Measurements from ENCODE around the gene MEAF6.
A peak's percentile ranks its signal among the peaks of the same experiment; 100 is the strongest.

The MEAF6 gene

DNA sequence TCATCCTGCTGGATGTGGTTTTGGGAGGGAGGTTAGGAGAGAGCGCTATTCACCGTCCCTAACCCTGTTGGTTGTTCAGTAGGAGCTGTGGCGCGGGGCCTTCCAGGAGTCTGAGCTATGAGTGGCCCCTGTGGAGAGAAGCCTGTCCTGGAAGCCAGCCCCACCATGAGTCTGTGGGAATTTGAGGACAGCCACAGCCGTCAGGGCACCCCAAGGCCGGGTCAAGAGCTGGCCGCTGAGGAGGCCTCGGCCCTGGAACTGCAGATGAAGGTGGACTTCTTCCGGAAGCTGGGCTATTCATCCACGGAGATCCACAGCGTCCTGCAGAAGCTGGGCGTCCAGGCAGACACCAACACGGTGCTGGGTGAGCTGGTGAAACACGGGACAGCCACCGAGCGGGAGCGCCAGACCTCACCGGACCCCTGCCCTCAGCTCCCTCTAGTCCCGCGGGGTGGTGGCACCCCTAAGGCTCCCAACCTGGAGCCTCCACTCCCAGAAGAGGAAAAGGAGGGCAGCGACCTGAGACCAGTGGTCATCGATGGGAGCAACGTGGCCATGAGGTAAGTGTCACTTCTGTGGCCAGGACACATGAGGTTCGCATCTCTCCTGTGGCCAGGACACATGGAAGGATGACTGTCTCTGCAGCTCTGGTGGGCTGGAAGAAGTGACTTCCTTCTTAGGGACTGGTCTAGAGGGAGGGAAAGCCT is 39.0 kb downstream of the MEAF6 start:
- Histone ChIP-seq H3K9me2 (replicated peaks; ENCODE audit: insufficient read depth, low read length) (no peaks in the 10 kb centered on the region), H3K36me3 (ENCODE audit: low read length) (no peaks in the 10 kb centered on the region; the same call in 1 of the 2 replicates), H3K79me2 (ENCODE audit: insufficient read depth, low read length) (peaks cover 45% of the 10 kb centered on the region), H3K9me3 (ENCODE audit: insufficient read depth, low read length) (no peaks in the 10 kb centered on the region), H3K4me2 (ENCODE audit: low read depth, low read length, poor library complexity, severe bottlenecking) (peak overlapping the region; percentile 97), H3K4me3 (ENCODE audit: insufficient read depth, low read length, poor library complexity, severe bottlenecking) (peak overlapping the region; percentile 73), H3F3A (ENCODE audit: insufficient read depth) (peaks cover 23% of the 10 kb centered on the region), H4K20me1 (ENCODE audit: low read depth, low read length) (no peaks in the 10 kb centered on the region), H3K27ac (ENCODE audit: low read depth, low read length) (peak overlapping the region; percentile 89), H2AFZ (ENCODE audit: low read depth, low read length, severe bottlenecking) (no peak overlapping the region), H3K27me3 (ENCODE audit: low read length) (no peaks in the 10 kb centered on the region), H3K9ac (ENCODE audit: low read length) (peak overlapping the region; percentile 80)
- no peak for TF ChIP-seq EZH2phosphoT487 (conservative IDR thresholded peaks at IDR 0.05; ENCODE audit: low read length)
- TF ChIP-seq, protein P1, sequence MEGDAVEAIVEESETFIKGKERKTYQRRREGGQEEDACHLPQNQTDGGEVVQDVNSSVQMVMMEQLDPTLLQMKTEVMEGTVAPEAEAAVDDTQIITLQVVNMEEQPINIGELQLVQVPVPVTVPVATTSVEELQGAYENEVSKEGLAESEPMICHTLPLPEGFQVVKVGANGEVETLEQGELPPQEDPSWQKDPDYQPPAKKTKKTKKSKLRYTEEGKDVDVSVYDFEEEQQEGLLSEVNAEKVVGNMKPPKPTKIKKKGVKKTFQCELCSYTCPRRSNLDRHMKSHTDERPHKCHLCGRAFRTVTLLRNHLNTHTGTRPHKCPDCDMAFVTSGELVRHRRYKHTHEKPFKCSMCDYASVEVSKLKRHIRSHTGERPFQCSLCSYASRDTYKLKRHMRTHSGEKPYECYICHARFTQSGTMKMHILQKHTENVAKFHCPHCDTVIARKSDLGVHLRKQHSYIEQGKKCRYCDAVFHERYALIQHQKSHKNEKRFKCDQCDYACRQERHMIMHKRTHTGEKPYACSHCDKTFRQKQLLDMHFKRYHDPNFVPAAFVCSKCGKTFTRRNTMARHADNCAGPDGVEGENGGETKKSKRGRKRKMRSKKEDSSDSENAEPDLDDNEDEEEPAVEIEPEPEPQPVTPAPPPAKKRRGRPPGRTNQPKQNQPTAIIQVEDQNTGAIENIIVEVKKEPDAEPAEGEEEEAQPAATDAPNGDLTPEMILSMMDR (IDR thresholded peaks at IDR 0.05; ENCODE audit: insufficient read depth, low read length, poor library complexity, severe bottlenecking) = no peak

DNA sequence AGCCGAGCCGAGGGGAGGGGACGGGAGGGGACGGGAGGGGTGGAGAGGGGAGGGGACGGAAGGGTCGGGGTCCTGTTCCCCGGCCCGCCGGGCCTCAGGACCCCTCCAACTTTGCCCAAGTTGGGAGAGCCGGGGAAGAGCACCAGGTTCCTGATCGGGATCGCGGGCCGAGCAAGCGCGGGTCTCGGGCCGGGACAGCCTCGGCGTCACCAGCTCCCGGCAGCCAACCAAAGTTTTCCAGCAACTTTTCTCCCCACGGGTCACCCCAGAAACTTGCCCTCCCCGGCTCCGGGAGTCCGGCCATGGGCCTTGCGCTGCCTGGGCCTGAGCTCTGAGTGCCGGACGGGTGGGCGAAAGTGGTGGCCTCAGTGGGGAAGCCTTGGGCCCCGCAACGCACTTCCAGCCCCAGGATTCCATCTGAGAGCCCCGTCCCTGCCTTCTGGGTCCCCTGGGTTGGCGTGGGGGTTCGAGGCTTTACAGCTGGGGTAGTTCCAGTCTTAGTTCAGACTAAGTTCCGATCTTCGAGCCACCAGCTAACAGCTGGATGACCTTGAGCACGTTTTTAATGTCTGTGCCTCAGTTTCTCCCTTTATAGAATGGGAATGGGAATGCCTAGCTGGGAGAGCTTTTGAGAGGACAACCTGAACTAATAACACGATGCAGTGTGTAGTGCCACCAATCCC is 39.7 kb downstream of the MEAF6 start:
- peaks cover 23% of the 10 kb centered on the region for H3F3A ChIP-seq (ENCODE audit: insufficient read depth)
- H3K4me2 ChIP-seq (ENCODE audit: low read depth, low read length, poor library complexity, severe bottlenecking) = peak overlapping the region; percentile 97
- H3K9ac ChIP-seq (ENCODE audit: low read length) = peak overlapping the region; percentile 80
- peak overlapping the region; percentile 89 for H3K27ac ChIP-seq (ENCODE audit: low read depth, low read length)
- H3K9me2 ChIP-seq (replicated peaks; ENCODE audit: insufficient read depth, low read length) = no peaks in the 10 kb centered on the region
- TF ChIP-seq, protein P1 (IDR thresholded peaks at IDR 0.05; ENCODE audit: insufficient read depth, low read length, poor library complexity, severe bottlenecking) = no peak
- no peak for TF ChIP-seq EZH2phosphoT487 (conservative IDR thresholded peaks at IDR 0.05; ENCODE audit: low read length)
- no peaks in the 10 kb centered on the region; the same call in 1 of the 2 replicates for H3K36me3 ChIP-seq (ENCODE audit: low read length)
- H2AFZ ChIP-seq (ENCODE audit: low read depth, low read length, severe bottlenecking) = no peak overlapping the region
- H3K9me3 ChIP-seq (ENCODE audit: insufficient read depth, low read length) = no peaks in the 10 kb centered on the region
- H3K79me2 ChIP-seq (ENCODE audit: insufficient read depth, low read length) = peaks cover 45% of the 10 kb centered on the region
- H4K20me1 ChIP-seq (ENCODE audit: low read depth, low read length) = no peaks in the 10 kb centered on the region
- H3K27me3 ChIP-seq (ENCODE audit: low read length) = no peaks in the 10 kb centered on the region
- peak overlapping the region; percentile 73 for H3K4me3 ChIP-seq (ENCODE audit: insufficient read depth, low read length, poor library complexity, severe bottlenecking)

DNA sequence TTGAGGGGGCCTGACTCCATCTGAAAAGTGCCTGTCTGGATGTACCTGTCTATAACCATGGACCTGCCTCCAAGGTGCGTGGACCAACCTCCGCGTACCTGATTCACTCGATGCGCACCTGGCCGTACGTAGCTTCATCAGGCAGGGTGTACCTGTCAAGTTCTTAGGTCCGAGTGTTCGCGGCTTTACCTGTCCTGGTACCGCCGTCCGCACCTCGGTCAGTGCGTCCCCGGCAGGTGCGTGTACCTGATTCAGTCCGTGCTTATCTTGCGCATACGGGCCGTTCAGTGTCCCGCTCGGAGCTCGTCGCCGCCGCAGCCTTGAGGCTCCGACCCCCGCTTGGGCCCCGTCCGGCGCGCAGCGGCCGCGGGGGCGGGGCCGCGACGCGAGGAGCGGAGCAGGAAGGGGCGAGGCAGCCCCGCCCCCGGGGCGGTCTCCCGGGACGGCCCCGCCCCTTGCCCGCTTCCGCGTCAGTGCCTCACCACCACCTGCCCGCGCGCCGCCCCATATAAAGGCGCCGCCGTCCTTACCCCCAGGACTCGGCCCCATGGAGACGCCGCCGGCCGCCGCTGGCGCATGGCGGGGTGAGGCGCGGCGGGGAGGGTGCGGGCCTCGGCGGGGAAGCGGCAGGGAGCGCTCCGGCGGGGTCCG is 40.4 kb downstream of the MEAF6 start, which contains the start of gene ZC3H12A:
TSS of gene ZC3H12A (plus strand) at position 535 of the 651 bp plus-strand sequence. CDS start 917 bp downstream, outside the sequence.
- H3K36me3 ChIP-seq (ENCODE audit: low read length) = no peaks in the 10 kb centered on the region; the same call in 1 of the 2 replicates
- H3K79me2 ChIP-seq (ENCODE audit: insufficient read depth, low read length) = peaks cover 44% of the 10 kb centered on the region
- no peaks in the 10 kb centered on the region for H3K27me3 ChIP-seq (ENCODE audit: low read length)
- no peaks in the 10 kb centered on the region for H4K20me1 ChIP-seq (ENCODE audit: low read depth, low read length)
- peak within 1 kb of the TSS; percentile 97 for H3K4me2 ChIP-seq (ENCODE audit: low read depth, low read length, poor library complexity, severe bottlenecking)
- H3K9ac ChIP-seq (ENCODE audit: low read length) = peak within 1 kb of the TSS; percentile 80
- no peaks in the 10 kb centered on the region for H3K9me3 ChIP-seq (ENCODE audit: insufficient read depth, low read length)
- H3K27ac ChIP-seq (ENCODE audit: low read depth, low read length) = peak within 1 kb of the TSS; percentile 89
- no peaks in the 10 kb centered on the region for H3K9me2 ChIP-seq (replicated peaks; ENCODE audit: insufficient read depth, low read length)
- H3F3A ChIP-seq (ENCODE audit: insufficient read depth) = peaks cover 19% of the 10 kb centered on the region
- H3K4me3 ChIP-seq (ENCODE audit: insufficient read depth, low read length, poor library complexity, severe bottlenecking) = peak within 1 kb of the TSS; percentile 73
- peak within 1 kb of the TSS; percentile 78 for H2AFZ ChIP-seq (ENCODE audit: low read depth, low read length, severe bottlenecking)
- TF ChIP-seq EZH2phosphoT487 (conservative IDR thresholded peaks at IDR 0.05; ENCODE audit: low read length) = no peak
- TF ChIP-seq, protein P1 (IDR thresholded peaks at IDR 0.05; ENCODE audit: insufficient read depth, low read length, poor library complexity, severe bottlenecking) = no peak
